GM23338 (cell line): ENCODE results near the gene IL9.

Experiments used
- CREB1 ChIP-seq: fragments of 250-450 bp; sonication (Bioruptor Pico); IDR thresholded peaks from 2 replicates; pipeline ENCODE4 v1.5.0; 2020; ENCODE audit warnings: low read depth, mild to moderate bottlenecking, moderate library complexity
- ETS1 ChIP-seq: IDR thresholded peaks from 2 replicates; pipeline ENCODE4 v1.6.1; 2016; ENCODE audit warnings: antibody characterized with exemption
- EZH2 ChIP-seq: fragments of 200-600 bp; sonication (generic); IDR thresholded peaks from one replicate; pipeline ENCODE4 v1.8.0; 2017; ENCODE audit warnings: antibody characterized with exemption, mild to moderate bottlenecking, low read depth; ENCODE audit not compliant: unreplicated experiment
- EZH2phosphoT487 ChIP-seq: fragments of 200-600 bp; sonication (generic); IDR thresholded peaks from one replicate; pipeline ENCODE4 v1.8.1; 2018; ENCODE audit warnings: antibody characterized with exemption; ENCODE audit not compliant: unreplicated experiment
- JUNB ChIP-seq: IDR thresholded peaks from one replicate; pipeline ENCODE4 v1.6.1; 2016; ENCODE audit warnings: antibody characterized with exemption; ENCODE audit not compliant: unreplicated experiment
- POLR2AphosphoS5 ChIP-seq: IDR thresholded peaks from 2 replicates; pipeline ENCODE4 v1.6.1; 2016; ENCODE audit warnings: antibody characterized with exemption, low read depth
- REST ChIP-seq: IDR thresholded peaks from one replicate; pipeline ENCODE4 v1.6.1; 2018; ENCODE audit warnings: antibody characterized with exemption; ENCODE audit not compliant: unreplicated experiment
- STAT1 ChIP-seq: IDR thresholded peaks from one replicate; pipeline ENCODE4 v1.6.1; 2016; ENCODE audit warnings: antibody characterized with exemption; ENCODE audit not compliant: unreplicated experiment
- ZNF114 ChIP-seq: fragments of 250-450 bp; sonication (Bioruptor Pico); IDR thresholded peaks from 2 replicates; pipeline ENCODE4 v1.5.0; 2020; ENCODE audit warnings: mild to moderate bottlenecking, moderate library complexity
- ZNF462 ChIP-seq: fragments of 250-450 bp; sonication (Bioruptor Pico); IDR thresholded peaks from 2 replicates; pipeline ENCODE4 v1.5.0; 2020; ENCODE audit warnings: mild to moderate bottlenecking, moderate library complexity
- TF ChIP-seq, protein P1 (sequence below), 2 experiments: fragments of 200-600 bp in 1 of 2; sonication (generic) in 1 of 2; conservative IDR thresholded peaks; 2 replicates each; pipeline versions ENCODE4 v1.5.1 to v1.6.1; 2016 to 2017; ENCODE audit warnings: antibody characterized with exemption in 2 of 2, low read depth in 2 of 2, mild to moderate bottlenecking in 2 of 2, moderate library complexity in 1 of 2

DNA sequence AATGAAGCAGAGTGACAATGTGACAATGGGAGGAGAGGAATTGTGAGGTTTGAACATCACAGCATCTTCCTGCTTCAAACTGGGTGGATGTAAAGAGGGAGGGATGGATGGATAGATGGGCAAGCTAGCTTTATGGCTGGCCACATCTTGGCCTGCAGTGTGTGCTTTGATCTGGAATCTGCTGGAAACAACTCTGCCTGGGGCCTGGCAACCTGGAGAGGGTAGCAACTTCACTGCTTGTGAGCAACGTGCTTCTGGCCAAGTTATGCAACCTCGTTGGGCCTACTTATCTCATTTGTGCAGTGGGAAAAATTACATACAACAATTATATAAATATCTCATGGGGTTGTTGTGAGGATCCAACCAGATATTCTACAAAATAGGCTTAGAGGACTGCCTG is 5.3 kb downstream of the IL9 start:
- TF ChIP-seq, protein P1, sequence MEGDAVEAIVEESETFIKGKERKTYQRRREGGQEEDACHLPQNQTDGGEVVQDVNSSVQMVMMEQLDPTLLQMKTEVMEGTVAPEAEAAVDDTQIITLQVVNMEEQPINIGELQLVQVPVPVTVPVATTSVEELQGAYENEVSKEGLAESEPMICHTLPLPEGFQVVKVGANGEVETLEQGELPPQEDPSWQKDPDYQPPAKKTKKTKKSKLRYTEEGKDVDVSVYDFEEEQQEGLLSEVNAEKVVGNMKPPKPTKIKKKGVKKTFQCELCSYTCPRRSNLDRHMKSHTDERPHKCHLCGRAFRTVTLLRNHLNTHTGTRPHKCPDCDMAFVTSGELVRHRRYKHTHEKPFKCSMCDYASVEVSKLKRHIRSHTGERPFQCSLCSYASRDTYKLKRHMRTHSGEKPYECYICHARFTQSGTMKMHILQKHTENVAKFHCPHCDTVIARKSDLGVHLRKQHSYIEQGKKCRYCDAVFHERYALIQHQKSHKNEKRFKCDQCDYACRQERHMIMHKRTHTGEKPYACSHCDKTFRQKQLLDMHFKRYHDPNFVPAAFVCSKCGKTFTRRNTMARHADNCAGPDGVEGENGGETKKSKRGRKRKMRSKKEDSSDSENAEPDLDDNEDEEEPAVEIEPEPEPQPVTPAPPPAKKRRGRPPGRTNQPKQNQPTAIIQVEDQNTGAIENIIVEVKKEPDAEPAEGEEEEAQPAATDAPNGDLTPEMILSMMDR (conservative IDR thresholded peaks at IDR 0.05; ENCODE audit: low read depth in 2 of 2): no peak
- TF ChIP-seq EZH2 (no peak), POLR2AphosphoS5 (no peak), ZNF114 (CRISPR knock-in tag) (no peak), CREB1 (CRISPR knock-in tag) (no peak), REST (no peak), EZH2phosphoT487 (no peak), JUNB (no peak), ETS1 (no peak), ZNF462 (CRISPR knock-in tag) (no peak), STAT1 (no peak)
